DLD1 (cell line): Measurements from ENCODE around the gene SETX.
"Not testable (repeated sequence)": the region's sequence is repeated elsewhere in the genome, so short reads cannot be mapped to it uniquely, and the experiment has no call there.

Experiments
- in situ Hi-C: cut with HindIII; loops from 2 replicates; pipeline ENCODE4 v1.10.0; 2017; ENCODE audit warnings: low sequenced_read_pairs

The SETX gene, protein sequence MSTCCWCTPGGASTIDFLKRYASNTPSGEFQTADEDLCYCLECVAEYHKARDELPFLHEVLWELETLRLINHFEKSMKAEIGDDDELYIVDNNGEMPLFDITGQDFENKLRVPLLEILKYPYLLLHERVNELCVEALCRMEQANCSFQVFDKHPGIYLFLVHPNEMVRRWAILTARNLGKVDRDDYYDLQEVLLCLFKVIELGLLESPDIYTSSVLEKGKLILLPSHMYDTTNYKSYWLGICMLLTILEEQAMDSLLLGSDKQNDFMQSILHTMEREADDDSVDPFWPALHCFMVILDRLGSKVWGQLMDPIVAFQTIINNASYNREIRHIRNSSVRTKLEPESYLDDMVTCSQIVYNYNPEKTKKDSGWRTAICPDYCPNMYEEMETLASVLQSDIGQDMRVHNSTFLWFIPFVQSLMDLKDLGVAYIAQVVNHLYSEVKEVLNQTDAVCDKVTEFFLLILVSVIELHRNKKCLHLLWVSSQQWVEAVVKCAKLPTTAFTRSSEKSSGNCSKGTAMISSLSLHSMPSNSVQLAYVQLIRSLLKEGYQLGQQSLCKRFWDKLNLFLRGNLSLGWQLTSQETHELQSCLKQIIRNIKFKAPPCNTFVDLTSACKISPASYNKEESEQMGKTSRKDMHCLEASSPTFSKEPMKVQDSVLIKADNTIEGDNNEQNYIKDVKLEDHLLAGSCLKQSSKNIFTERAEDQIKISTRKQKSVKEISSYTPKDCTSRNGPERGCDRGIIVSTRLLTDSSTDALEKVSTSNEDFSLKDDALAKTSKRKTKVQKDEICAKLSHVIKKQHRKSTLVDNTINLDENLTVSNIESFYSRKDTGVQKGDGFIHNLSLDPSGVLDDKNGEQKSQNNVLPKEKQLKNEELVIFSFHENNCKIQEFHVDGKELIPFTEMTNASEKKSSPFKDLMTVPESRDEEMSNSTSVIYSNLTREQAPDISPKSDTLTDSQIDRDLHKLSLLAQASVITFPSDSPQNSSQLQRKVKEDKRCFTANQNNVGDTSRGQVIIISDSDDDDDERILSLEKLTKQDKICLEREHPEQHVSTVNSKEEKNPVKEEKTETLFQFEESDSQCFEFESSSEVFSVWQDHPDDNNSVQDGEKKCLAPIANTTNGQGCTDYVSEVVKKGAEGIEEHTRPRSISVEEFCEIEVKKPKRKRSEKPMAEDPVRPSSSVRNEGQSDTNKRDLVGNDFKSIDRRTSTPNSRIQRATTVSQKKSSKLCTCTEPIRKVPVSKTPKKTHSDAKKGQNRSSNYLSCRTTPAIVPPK (N-terminal part only)

DNA sequence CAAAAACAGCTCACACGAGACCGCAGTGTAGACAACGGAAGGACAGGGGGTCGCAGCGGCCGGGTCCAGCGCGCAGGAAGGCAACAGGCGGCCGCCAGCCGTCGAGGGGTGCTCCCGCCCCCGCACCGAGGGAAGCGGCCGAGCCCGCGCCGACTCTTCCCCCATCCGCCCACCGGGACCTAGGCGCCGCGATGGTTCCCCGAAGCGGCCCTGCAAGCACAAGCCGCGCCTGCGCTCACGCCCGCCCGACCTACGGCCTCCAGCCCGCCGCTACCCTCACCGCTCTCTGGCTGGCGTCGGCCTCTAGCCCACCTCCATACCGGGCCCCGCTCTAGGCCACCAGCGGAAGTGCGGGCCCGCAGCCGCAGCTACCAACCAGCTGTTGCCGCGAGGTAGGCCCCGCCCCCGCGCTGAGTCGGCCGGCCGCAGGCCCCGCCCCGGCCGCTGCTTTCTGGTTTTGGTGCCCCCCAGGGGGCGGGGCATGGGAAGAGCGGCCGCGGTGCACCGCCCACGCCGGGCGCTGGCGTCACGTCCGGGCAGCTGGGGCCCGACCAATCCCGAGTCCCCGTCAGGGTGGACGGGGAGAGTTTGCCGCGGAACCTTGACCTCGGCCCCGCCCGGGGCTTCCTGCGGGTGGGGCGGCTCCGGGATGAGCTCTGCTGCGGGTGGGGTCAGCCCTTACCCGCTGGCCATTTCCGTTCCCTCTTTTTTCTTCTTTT lies at the start of gene SETX:
Gene SETX, minus strand, starts transcription at position 350 of the 719 bp plus-strand sequence. CDS start 5,558 bp downstream, outside the sequence.
- in situ Hi-C loops: no loop called here

DNA sequence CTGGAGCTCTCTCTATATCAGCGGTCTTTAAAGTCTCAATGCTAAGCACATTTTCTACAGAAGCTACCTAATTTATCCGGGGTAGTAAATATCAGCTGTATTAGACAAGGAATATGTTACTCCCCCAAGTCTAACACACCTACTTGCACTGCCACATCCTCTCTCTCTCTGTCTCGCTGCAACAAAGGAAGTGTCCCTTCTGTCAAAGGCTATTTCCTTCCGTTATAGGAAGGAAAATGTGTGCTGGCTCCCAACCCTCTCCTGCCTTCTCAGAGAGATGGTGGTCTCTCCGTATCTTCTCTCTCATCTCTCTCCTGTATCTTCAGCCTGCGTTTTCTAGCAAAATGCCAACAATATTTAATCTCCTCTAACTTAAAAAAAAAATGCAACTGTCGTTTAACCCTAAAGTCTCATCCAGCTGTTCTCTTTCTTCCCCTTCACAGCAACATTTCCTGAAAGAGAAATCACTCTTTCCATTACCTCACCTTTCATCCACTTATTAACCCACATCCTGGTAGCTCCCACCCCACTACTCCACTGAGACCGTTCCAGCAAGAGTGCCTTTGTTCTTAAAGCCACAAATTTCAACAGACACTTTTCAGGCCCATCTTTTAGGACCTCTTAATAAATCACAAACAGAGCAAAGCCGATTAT lies 49.6 kb upstream of the SETX start:
- in situ Hi-C loops: loop anchor here (25.0 kb wide), 1 partner anchor 158 kb away; no protein-coding TSS in a partner anchor

DNA sequence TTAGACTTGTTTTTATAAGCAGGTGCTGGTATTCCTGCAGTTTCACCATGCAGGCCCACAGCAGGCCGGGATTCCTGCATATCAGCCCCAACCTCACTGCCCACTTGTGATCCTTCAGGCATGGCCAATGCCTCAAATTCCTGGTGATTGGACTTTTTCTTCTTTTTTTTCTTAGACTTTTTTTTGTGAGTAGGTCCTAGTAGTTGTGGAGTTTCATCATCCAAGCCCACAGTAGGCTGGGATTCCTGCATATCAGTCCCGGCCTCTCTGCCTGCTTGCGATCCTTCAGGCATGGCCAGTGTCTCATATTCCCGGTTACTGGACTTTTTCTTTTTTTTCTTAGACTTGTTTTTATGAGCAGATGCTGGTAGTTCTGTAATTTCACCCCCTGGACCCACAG lies 47.0 kb upstream of the SETX start:
- in situ Hi-C loops: loop anchor here (25.0 kb wide), 1 partner anchor 160 kb away; no protein-coding TSS in a partner anchor

DNA sequence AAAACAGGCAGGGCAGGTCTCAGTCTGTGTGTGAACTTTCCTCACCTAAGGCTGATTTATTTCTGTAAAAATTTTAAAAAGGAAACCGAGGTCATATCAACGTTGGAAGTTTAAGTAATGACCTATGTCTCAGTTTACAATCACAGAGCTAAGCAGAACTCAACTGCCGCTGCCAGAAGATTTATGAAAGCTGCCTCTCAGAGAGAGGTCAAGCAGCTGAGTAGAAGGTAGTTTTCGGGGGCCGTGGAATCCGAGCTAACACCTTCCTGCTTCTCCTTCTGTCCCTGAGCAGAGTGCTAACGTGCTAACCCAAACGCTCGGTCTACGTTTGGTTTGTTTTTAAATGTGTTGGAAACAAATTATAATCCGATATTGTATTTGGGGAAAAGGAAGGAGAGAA lies 40.8 kb upstream of the SETX start:
- in situ Hi-C loops: no loop called here

DNA sequence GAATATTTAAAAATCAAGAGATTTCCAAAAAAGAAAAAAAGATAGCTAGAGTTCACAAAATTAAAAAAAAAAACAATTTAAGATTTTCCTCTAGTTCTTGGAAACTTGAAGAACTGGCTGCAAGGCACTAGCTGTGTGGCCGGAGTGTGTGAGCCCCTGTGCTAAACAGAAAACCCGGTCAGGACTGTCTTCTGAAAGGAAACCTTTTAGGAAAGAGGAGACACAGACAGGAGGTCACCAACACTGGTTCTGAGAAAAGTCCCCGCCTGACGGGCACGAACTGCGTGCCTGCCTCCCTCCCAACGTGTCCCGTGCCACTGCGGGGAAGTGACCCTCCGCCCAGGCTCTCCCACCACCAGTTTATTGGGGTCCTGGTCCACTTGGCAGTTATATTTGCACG lies 36.7 kb upstream of the SETX start:
- in situ Hi-C loops: no loop called here

DNA sequence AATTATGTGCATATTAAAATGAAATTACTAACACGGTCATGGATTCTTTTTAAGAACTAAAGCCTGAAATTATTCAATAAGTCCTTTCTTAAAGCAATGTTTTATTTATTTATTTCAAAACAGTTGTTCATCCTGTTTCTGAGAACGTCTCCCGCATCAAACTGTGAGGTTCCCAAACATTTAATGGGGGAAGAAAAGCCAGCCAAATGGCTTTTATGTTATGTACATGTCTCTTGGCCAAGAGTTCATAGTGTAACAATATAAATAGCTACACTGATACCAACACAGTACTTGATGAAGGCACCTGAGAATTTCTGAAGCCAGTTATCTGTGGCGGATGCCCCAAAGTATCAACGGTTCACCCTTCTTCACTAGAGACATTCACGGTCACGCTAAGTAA lies 36.2 kb upstream of the SETX start:
- in situ Hi-C loops: no loop called here

DNA sequence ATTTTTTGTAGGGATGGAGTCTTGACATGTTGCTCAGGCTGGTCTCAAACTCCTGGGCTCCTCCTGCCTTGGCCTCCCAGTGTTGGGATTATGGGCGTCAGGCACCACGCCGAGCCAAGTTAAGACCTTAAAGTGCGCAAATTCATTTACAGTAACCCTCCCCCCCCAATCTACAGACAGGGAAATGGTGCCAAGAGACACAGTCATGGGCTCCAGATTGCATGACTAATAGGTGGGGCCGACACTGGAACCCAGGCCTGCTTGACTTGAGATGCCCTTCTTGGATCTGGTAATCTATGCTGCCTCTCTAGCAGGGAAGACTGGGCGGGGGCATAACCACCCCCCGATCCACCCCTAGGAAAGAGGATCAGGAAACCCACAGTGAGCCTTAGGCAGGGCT lies 32.3 kb upstream of the SETX start:
- in situ Hi-C loops: no loop called here

DNA sequence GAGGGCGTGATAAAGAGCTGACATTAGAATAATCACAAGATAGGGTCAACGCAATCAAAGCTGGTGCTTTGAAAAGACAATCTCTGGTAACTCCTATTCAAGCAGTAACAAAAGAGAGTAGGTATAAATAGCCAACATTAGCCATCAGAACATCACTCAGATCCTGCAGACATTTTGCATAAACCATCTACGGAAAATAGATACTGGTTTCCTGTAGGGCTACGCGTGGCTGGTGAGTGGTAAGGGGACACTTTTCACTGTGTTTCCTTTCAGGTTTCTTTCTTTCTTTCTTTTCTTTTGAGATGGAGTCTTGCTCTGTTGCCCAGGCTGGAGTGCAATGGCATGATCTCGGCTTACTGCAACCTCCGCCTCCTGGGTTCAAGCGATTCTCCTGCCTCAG lies 29.6 kb upstream of the SETX start:
- in situ Hi-C loops: no loop called here

DNA sequence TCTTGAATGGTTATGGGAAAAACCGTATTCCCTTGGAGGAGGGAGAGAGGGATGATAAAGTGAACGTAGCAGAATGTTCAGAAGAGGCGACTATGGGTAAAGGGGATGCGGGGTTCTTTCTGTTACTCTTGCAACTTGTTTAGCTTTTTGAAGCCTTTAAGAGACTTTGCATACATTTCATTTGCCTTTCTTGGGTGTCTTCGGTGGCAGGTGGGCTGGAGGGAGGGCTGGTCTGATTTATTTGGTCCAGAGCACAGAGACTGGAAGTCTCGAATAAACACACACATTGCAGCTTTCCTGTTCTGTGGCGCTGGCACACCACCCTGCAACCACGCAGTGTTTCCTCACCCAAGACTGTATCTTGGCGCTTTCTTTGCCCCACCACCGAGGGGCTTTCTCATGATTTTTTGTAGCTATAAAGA lies 28.7 kb upstream of the SETX start:
- in situ Hi-C loops: no loop called here

DNA sequence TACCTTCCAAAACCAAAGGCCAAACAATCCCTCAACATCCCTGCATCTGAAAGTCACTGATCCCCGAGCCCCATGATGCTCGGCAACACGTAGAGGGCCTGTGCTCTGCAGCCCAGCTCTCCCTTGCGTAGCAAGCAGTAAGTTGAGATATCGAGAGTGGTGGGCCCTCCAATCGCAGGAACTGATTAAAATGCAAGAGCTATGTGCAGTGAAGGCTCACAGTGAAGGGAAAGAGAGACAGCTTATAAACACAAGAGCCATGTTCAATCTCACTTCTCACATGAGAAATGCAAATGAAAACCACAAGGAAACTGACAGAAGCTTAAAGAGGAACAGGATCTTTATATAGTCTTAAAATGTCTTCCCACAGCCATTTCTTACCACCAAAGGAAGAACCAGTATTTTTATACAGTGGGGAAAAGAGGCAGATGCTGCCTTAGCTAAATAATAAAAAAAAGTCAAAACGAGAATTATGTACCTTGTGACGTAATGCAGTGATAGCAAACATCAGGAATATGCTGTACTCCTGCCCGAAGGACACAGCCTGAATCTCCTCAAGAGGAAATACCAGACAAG lies 27.3 kb upstream of the SETX start:
- in situ Hi-C loops: no loop called here

DNA sequence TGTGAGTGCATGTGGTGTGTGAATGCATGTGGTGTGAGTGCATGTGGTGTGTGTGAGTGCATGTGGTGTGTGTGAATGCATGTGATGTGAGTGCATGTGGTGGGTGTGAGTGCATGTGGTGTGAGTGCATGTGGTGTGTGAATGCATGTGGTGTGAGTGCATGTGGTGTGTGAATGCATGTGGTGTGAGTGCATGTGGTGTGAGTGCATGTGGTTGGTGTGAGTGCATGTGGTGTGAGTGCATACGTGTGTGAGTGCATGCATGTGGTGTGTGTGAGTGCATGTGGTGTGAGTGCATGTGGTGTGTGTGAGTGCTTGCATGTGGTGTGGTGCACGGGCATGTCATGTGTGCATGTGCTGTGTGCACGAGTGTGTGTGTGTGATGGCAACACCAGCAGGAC lies 23.6 kb upstream of the SETX start:
- in situ Hi-C loops: not testable (repeated sequence)

DNA sequence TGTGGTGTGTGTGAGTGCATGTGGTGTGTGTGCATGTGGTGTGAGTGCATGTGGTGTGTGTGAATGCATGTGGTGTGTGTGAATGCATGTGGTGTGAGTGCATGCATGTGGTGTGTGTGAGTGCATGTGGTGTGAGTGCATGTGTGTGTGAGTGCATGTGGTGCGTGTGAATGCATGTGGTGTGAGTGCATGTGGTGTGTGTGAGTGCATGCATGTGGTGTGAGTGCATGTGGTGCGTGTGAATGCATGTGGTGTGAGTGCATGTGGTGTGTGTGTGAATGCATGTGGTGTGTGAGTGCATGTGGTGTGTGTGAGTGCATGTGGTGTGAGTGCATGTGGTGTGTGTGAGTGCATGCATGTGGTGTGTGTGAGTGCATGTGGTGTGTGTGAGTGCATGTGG lies 23.0 kb upstream of the SETX start:
- in situ Hi-C loops: not testable (repeated sequence)

DNA sequence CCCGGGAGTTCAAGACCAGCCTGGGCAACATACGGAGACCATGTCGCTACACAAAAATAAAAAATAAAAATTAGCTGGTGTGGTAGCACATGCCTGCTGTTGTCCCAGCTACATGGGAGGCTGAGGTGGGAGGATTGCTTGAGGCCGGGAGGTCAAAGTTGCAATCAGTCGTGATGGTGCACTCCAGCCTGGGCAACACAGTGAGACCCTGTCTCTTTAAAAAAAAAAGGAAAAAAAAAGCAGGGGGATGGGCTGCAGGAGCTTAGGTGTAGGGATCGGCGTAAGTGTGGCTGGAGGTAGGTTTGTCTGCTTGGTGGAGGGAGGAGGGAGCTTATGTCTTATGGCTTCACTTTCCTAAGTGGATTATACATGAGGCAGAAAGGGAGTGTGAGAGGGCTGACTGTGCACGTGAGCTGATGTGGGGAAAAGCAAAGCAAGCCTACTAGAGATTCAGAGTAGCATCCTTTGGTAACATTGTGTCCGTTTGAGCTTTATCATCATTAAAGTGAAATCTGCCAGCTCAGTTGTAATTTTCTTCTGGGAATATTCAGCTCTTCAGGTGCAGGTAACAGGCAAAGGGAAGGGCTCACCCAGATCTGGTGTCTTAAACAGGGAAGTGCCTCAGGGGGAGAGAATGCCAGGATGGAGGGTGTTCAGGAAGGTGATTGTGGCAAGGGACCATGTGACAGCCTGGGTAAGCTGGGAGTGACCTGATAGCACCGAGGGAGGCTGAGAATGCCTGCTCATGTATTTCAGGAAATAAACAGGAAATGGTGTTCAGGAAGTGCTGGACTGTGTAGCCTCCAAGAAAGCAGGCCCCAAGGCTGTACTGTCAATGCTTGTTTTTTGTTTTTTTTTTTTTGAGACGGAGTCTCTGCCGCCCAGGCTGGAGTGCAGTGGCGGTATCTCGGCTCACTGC lies 17.6 kb upstream of the SETX start:
- in situ Hi-C loops: no loop called here

DNA sequence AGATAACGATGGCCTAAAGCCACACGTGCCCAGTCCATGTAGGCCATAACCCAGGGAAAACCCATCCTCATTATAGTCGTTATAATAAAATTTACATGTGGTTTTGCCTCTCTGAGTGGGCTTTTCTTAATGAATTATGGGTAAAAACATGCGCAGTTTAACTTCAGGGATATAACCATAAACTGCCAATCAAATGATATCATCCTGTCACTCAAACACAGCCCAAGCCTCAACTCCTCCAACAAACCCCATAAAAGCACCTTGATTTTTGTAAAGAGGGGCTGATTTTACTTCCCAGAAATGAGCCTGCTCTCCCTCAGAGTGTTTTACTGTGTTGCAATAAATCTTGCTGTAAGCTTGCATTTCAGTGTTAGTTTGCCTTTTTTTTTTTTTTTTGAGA lies 15.8 kb upstream of the SETX start:
- in situ Hi-C loops: no loop called here

DNA sequence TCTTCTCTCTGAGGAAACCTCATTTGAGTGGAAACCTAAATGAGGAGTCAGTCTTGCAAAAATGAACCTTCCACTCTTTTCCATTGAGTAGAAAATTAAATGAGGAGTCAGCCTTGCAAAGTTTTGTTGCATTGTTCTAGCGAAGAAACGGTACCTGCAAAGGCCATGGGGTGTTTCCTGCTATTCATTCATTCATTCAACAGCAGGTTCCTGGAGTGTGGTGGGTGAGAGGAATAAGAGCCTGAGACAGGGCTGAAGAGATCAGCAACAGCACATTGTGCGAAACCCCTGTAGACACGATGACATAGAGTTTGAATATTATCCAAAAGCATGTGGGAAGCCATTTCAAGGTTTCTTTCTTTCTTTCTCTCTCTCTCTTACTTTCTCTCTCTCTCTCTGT lies 14.6 kb upstream of the SETX start:
- in situ Hi-C loops: no loop called here

DNA sequence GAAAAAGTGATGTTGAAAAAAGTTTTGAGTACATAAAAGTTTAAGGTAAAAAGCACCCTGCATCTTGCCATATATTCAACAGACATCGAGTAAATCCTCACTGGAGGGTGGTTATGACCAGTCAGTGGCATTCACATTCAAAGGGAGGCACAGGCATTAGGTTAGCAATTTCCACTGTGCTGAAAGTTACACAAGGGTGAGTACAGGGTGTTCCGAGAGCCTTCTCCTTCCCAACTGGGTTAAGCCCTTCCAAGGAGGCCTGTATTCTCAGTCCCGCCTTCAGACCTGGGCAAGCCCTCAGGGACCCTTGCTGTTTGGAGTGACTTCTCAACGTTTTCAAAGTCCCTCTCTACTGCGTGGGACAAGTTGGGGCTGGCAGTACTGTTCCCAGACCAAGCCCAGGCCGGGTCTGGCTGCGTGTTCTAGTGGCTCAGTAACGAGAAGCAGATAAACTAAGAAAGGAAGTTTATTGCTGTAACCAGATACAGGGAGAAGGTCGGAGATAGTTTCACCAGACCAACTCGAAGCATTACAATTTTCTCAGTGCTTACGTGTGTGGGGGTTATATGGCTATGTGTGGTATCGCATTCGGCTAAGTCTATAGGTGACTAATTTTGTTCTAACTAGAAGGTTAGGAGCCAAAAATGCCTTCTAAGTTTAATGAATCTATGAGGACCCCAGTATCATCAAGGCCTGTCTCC lies 13.0 kb upstream of the SETX start:
- in situ Hi-C loops: no loop called here

DNA sequence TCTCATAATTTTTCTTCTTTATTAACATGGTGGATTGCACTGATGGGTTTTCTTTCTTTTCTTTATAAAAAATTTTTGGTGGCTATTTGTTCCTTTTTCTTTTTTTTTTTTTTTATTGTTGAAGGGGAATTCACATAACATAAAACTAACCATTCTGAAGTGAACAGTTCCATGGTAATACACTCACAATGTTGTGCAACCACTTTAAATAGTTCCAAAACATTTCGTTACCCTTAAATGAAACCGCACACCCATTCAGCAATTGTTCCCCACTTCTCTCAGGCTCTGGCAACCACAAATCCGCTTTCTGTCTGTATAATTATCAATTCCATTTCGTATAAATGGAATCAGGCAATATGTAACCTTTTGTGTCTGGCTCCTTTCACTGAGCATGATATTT lies 11.7 kb upstream of the SETX start:
- in situ Hi-C loops: no loop called here

DNA sequence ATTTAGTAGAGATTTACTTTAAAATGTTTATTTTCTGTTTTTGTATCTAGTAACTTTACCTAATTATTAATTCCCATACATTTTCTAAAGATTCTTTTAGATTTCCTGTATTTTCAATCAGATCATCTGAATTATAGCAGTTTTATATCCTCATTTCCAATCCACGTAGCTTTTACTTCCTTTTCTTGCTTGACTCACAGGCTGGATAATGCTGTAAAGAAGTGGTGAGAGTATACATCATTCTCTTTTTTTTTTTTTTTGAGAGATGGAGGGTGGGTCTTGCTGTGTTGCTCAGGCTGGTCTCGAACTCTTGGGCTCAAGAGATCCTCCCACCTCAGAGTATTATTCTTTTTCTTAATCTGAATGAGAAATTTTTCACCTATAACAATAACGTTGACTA lies 11.2 kb upstream of the SETX start:
- in situ Hi-C loops: no loop called here
